Measurements from ENCODE around the gene TMEM14B. TPM values are rescaled to one million over a fixed set of nuclear protein-coding genes. Genes with fewer than 3 reads are reported as not detected.
A peak's percentile ranks its signal among the peaks of the same experiment; 100 is the strongest.

The TMEM14B gene
- total and polyA plus RNA-seq, 9 of the 15 experiments (the other 6 are each of a cell fraction or from before 2014, with no cell fraction given) = 174 to 862 (median 263) TPM

DNA sequence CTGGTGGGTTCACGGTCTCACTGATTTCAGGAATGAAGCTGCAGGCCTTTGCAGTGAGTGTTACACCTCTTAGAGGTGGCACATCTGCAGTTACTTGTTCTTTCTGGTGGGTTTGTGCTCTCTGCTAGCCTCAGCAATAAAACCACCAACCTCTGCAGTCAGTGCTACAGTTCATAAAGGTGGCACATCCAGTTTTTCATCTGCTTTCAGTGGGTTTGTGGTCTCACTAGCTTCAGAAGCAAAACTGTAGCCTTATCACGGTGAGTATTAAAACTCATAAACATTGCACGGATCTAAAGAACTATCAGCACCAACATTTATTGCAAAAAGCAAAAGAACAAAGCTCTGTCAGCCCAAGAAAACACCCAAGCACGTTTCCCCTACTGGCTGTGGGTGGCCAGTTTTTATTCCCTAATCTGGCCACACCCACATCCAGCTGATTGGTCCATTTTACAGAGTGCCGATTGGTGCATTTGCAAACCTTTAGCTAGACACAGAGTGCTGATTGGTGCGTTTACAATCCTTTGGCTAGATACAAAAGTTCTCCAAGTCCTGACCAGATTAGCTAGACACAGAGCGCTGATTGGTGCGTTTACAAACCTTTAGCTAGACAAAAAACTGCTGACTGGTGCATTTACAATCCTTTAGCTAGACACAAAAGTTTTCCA, 28.2 kb upstream of the TMEM14B start (continued):
- TF ChIP-seq ZNF699 (CRISPR knock-in tag; IDR thresholded peaks at IDR 0.05; ENCODE audit: insufficient replicate concordance) (no peak), PCBP2 (IDR thresholded peaks at IDR 0.05; ENCODE audit: low read depth, low read length, poor library complexity, severe bottlenecking) (no peak), MCM5 (IDR thresholded peaks at IDR 0.05; ENCODE audit: low read depth) (no peak), ZNF316 (IDR thresholded peaks at IDR 0.05) (peak; percentile 94), NFRKB (IDR thresholded peaks at IDR 0.05; ENCODE audit: low read depth) (no peak), CHAMP1 (IDR thresholded peaks at IDR 0.05) (peak; percentile 31; the same call in 1 of the 2 replicates), NCOR1 (IDR thresholded peaks at IDR 0.05) (no peak), FOXM1 (IDR thresholded peaks at IDR 0.05; ENCODE audit: low read depth) (no peak), FOXM1 (CRISPR knock-in tag; IDR thresholded peaks at IDR 0.05; ENCODE audit: low read depth) (no peak), SMARCE1 (IDR thresholded peaks at IDR 0.05) (no peak), KLF6 (CRISPR knock-in tag; IDR thresholded peaks at IDR 0.05; ENCODE audit: borderline replicate concordance) (no peak), SFPQ (IDR thresholded peaks at IDR 0.05; ENCODE audit: low read depth, low read length) (no peak), EZH2 (IDR thresholded peaks at IDR 0.05; ENCODE audit: borderline replicate concordance, low read depth, low read length) (no peak), ZSCAN32 (CRISPR knock-in tag; IDR thresholded peaks at IDR 0.05) (no peak), ARID1B (IDR thresholded peaks at IDR 0.05) (no peak), C11orf30 (IDR thresholded peaks at IDR 0.05; ENCODE audit: low read depth) (peak; percentile 81), SRSF7 (optimal IDR thresholded peaks at IDR 0.05; ENCODE audit: low read depth, low read length) (no peak), CC2D1A (IDR thresholded peaks at IDR 0.05) (0 out of 2 replicates have a peak, but pooled peaks have one; percentile 40), ZNF408 (CRISPR knock-in tag; IDR thresholded peaks at IDR 0.05; ENCODE audit: low read depth) (no peak)
- TF ChIP-seq, protein P1, sequence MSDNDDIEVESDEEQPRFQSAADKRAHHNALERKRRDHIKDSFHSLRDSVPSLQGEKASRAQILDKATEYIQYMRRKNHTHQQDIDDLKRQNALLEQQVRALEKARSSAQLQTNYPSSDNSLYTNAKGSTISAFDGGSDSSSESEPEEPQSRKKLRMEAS (CRISPR knock-in tag; IDR thresholded peaks at IDR 0.05) = no peak
